HG03108 (cell line): Measurements from ENCODE around the gene MRGPRX2.
A peak's percentile ranks its signal among the peaks of the same experiment; 100 is the strongest.

Experiments used
- ATAC-seq: cut with Tn5 transposase; IDR thresholded peaks from one replicate; pipeline ENCODE4 v1.9.1; 2021; ENCODE audit warnings: moderate library complexity; ENCODE audit not compliant: unreplicated experiment

Gene MRGPRX2

DNA sequence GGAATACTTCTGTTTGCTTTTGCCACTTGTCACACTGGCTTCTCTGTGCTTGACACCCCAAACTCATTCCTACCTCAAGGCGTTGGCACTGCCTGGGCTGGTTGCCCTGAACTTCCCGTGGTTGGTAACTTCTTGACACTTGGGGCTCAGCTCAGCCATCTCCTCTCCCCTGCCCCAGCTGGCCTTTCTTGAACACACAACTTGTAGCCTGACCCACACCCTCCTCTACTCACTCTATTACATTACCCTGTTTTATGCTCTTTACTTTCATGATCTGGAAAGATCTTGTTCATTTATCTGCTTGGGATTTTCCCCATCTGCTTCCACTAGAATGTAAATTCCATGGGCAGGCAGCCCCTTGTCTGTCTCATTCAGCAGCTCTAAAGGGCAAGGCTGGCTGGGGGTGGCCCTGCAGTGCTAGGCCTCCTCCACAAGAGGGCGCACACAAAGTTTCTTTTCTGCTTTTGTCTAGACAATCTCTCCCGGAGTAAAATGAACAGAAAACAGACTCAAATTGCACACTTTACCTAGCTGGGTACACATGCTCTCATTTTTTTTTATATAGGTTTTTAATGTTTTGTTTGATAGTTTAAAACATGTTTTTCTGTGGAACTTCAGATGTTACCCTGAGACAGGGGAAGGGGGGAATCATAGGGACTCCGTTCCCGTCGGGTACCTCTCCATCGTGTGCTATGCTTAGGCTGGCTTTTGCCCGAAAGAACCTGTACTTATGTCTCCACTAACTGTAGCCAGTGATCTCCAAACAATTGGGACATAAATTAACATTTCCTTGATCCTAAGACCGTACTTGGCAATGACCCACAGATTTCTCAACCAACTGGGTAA lies 16.4 kb upstream of the MRGPRX2 start:
- no peak for ATAC-seq

DNA sequence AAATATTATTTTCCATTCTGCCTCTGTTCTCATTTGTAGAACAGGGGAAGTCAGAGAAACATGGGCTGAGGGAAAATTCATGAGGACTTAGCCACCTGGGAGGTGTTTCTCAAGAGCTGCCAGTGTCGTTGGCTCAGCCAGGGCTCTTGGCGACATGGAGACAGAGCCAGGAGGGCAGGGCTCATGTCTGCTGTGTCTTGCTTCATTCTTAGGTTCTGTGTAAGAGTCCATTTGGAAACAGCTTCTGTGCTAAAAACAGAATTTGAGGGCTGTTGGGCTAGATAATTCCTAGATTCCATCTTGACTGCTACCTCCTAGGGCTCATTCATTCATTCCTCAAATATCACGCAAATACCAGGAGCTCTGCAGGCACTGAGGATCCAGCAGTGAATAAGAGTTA lies 15.1 kb upstream of the MRGPRX2 start:
- ATAC-seq, result no peak

DNA sequence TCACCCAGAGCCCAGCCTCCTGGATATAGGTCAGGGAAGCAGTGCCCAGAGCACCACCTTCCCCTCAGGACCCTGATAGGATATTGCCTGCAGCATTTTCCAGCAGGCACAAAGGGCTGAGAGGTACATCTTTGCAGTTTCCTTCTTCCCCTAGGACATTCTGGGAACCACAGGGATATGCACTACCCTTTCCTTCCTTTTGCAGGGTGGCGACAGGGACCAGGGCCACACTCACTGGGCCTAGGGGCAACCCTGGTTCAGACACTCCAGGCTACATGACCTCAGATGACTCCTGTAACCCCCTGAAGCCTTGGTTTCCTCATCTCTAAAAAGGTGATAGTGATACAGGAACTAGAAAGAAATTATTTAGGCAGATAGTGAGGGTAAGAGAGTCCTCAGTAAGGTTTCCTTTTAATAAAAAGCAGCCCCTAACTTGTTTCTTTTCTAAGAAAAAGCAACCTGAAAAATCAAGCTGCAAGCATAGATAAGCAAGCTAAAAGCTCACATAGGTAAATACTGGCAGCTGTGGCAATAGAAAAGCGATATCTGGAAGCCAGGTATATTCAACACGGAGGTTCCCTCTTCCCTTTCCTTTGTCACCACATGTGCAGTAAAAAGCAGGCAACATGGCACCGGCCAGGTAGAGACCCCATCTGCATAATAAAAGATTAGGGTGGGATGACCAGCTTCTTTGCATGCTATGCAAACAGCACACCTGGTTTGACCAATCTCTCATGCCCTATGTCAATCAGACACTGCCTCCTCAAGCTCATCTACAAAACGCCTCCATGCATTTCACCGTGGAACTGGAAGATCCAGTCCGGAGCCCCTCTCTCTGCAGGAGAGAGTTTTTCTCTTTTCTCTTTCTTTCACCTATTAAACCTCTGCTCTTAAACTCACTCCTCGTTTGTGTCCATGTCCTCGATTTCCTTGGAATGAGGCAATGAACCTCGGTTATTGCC lies 13.2 kb upstream of the MRGPRX2 start:
- ATAC-seq, result no peak

DNA sequence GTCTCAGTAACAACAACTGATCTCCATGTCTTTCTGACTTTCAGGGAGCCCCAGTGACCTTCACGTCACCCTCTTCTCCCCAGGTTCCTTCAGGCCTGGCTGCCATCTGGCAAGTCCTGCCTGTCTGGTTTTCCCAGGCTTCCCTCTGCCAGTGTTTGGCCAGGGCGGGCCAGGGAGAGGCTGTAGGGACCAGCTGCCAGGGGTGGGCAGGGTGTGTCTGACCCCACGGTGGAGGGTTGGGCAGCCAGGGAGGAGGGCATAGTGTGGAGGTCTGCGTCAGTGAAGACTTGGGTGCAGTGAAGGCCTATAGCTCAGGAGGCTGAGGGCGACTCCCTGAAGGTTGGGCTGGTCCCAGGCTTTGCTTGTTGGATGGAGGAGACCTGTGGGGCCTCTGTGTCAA lies 11.9 kb upstream of the MRGPRX2 start:
- ATAC-seq, result no peak

DNA sequence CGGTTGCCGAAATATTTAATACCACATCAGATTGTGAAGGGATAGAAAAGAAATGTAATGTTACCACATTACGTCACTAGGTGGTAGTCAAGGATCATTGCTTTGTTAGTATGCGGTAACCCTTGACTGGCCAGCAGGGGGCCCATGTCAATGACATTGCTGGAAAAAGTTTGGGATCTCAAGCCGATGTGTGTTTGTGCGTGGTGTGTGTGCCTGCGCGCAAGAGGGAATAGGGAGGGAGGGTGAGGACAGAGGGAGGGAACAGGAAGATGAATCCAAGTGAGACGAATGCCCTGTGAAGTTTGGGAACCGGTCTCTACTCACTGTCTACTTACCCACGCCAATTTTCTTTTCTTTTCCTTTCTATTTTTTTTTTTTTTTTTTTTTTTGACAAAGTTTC lies 10.7 kb upstream of the MRGPRX2 start:
- ATAC-seq, result peak; percentile 91

DNA sequence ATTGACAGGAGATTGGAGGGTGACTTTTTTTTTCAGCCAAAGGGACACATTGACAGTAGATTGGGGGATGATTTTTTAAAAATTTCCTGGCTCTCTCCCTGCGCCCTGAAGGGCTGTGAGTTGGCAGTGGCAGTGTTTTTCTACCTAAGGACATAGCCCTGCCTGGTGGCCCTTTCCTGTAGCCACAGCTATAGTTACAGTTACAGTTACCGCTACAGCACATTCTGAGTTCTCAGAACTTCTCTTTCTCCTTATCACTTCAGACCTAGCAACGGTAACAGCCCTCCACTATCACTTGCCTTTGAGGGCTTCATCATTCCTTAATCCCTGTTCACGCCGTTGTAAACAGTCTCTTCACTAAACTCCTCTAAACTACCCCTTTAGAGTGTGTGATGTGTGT lies 684 bp downstream of the MRGPRX2 start:
- ATAC-seq, result no peak

DNA sequence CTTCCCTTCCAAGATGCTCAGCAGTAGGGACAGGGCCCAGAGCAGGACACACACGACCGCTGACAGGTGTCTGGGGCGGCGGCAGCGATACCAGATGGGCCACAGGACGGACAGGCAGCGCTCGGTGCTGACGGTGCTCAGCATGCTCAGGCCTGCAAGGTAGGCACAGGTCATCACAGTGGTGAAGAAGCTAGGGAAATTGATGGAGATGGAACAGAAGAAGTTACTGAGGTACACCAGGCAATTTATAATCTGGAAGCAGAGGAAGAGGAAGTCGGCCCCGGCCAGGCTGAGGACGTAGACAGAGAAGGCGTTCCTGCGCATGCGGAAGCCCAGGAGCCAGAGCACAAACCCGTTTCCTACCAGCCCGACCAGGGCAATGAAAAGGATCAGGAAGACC lies 4.6 kb downstream of the MRGPRX2 start:
- no peak for ATAC-seq

DNA sequence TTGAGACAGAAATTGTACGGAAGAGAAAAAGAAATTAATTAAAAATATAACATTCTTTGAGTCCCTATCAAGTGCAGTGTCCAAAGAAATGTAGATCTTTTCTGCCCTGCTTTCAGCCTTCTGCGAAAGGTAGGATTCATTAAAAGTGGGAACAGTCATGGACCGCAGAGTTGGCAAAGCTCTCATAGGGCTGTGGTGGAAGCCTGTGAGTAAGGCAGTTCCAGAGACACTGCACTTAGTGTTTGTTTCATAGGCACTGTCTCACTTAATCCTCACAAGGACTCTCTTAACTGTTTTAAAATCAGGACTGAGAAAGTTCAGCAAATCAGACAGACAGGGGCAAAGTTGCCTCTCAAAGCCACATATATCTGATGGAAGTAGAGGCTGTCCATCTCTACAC lies 5.5 kb downstream of the MRGPRX2 start:
- ATAC-seq, result no peak

DNA sequence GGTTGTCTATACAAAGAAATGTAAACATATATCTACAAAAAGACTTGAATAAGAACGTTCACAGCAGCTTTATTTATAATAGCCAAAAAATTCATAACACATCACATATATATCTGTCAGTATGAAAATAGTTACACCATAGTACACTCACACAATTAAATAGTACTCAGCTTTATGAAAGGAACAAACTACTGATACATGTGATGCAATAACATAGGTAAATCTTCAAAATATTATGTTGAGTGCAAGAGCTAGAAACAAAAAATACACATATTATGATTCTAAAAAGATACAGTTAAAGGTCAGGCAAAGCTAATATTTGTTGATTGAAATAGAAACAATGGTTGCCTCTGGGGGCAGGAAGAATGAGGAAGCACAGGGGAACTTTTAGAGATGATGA lies 6.6 kb downstream of the MRGPRX2 start:
- no peak for ATAC-seq

DNA sequence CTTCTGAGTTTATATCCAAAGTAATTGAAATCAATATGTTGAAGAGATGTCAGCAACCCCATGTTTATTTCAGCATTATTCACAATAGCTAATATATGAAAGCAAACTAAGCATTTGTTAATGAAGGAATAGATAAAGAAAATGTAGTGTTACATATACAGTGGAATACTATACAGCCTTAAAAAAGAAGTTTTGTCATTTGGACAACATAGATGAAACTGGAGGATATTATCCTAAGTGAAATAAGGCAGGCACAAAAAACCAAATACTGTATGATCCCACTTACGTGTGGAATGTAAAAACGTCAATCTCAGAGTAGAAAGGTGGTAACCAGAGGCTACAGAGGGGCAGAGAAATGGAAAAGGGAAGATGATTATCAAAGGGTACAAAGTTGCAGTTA lies 10.2 kb downstream of the MRGPRX2 start:
- no peak for ATAC-seq

DNA sequence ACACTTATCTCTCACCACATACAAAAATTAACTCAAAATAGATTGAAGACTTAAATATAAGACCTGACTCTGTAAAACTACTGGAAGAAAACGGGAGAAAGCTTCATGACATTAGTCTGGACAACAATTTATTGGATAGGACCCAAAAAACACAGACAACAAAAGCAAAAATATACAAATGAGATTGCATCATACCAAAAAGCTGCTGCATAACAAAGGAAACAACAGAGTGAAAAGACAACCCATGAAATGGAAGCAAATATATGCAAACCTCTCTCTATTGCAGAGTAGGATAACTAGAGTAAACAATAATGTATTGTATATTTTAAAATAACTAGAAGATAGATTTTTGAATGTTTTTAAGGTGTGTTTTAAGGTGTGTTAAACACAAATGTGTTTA lies 11.2 kb downstream of the MRGPRX2 start:
- no peak for ATAC-seq

DNA sequence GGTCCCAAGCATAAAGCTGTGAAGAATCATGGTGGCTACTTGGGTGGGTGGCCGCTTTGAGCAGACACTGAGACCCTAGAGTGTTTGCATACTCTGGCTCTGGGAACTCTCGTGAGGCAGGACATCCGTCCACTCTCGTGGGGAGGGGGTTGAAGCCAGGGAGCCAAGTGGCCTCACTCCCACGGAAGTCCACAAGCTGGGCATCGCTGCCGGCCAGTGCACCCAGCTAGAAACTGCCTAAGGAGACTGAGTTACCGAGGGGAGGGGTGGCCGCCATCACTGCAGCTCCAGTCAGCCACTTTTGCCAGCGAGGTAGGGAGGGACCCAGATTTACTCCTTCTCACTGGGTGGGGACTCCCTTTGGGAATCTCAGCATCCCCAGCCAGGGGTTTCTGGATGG lies 20.5 kb downstream of the MRGPRX2 start:
- ATAC-seq, result no peak

DNA sequence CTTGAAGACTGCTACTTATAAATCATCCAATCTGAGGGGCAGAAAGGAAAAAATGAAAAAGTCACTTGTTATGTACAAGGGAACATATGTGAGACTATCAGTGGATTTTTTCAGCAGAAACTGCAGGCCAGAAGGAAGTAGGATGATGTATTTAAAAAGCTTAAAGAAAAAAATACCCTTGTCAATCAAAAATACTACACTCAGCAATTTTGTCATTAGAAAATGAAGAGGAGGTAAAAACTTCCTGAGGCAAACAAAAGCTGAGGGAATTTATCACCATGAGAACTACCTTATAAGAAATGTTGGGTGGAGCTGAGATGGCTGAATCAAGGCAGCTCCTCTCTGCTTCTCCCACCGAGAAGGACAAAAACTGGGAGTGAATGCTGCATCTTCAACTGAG lies 21.1 kb downstream of the MRGPRX2 start:
- ATAC-seq, result no peak

DNA sequence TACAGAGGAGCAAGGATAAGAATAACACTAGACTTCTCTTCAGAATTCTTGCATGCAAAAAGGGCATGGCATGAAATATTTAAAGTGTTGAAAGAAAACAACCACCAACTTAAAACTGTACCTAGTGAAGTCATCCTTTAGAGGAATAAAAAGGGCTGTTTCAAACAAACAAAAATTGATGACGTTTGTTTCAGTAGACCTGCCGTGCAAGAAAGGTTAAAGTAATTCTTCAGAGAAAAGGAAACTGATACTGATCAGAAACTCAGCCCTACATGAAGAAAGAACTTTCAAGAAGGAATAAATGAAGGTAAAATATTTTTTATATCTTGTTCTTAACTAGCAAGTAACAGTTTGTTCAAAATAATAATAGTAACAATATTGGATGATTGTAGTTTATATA lies 27.5 kb downstream of the MRGPRX2 start:
- ATAC-seq, result no peak

DNA sequence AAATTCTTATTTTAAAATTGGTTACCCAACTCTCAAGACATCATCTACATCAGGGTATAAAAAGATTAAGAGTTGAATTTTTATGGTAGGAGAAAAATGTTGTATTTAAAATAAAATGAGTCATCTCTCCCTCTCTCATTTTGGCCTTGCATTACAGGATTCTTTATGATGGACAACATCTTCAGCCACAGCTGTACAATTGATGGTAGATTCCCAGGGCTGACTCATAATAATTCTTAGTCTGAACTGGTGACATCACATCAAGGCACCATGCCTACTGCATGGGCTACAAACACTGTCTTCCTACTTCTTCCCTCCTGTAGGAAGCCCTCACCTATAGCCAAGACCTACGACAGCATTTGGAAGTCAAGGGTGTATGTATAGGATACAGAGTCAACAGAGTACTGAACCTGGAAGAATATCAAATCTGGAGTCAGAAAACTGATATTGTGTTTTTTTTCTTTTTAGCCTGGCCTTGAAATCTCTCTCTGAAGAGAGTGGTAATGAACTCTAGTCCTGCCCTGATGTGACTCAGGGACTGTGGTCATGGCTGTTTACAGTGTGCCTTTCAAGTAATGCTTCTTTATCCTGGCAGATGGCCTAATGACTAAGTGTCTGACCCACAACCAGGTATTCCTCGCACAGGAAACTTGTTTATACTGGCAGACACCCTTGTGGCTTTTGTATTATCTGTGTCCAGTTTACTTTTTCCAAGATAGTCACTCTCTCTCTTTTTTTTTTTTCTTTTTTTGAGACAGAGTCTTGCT lies 32.5 kb downstream of the MRGPRX2 start:
- no peak for ATAC-seq

DNA sequence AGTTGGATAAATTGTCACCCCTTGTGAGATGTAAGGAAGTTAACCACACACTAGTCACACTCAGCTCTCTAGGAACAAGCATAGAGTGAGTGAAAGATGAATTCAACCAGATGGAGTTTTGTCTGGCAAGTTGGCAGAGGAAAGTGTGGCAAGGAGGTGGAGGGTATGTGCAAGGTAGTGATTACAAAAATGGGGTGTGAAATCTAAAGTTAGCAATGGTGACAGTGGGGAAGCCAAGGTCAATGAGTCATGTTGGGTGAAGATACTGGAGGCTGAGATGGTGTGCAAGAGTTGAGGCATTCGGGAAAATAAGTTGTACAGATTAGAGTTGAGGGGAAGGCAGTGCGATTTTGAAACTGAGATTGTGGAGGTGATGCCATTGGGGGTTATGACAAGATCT lies 33.7 kb downstream of the MRGPRX2 start:
- no peak for ATAC-seq

DNA sequence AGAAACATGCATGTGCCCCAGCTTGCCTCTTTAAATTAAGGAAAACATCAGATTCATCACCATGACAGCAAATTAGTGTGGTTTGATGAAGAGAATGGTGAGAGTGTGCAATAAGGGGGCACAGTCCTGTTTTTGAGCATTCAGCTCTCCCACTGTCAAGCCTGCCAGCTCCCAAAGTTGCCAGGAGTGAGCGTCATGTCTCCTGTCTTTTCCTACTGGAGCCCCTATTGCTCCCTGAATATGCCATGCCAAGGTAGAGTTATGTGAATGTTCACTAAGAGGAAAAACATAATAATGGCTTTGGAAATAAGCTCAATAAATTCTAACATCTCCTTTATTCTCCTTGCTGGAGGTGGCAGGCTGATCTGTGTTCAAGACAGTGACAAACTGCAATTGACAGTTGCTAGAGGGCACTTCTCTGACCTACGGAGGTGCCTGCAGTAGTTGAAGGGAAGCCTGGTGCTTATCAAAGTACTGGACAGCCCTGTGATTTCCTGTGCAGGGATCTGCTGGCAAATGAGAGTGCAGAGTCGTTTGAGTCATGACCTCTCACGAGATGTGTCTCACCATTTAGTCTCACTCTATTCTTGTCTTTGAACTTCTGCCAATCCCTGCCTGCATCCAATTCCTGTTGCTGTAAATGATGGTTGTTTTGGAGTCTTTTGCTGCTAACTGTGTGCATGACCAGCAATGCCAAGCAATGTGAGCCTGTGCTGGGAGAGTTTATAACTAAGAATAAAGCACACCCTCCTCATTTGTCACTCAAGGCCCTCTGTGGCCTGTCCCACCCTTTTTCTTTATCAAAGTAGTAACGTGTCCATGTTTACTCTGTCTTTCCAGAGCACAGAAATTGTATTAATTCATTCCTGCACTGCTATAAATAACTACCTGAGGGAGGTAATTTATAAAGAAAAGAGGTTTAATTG lies 34.8 kb downstream of the MRGPRX2 start:
- ATAC-seq, result no peak

DNA sequence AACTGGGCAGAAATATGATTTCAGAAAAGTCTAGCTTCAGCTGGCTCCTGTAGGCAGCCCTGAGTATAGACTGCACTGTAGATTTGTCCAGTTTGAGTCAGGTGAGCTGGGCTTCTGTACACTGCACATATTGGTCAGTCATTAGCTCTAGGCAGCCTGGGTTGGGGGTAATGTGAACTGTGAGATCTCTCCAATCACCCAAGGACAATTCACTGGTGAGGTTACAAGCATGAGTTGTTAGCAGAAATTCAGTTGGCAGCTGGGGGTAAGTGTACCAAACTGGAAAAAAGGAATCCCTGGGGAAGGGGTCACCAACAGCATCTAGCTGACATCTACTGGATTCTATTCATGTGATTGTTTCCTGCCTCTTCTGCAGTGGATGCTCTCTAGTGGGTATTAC lies 39.7 kb downstream of the MRGPRX2 start:
- no peak for ATAC-seq

DNA sequence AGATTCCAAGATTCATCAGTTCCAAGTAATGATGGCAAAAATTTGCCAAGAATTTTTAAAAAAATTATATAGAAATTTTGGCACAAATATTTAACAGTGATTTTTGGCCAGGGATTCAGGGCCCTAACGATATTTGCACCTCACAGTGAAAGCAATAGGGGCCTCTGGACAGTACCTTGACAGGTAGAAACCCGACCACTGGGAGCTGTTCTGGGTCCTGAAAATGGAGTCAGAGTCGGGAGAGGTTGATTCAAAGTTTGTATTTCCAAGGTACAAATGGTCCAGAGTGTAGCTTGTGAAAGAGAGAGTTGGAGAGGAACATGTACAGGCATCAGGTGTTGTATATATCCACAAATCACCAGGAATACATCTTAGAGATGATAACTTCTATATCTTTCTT lies 41.6 kb downstream of the MRGPRX2 start:
- ATAC-seq, result no peak

DNA sequence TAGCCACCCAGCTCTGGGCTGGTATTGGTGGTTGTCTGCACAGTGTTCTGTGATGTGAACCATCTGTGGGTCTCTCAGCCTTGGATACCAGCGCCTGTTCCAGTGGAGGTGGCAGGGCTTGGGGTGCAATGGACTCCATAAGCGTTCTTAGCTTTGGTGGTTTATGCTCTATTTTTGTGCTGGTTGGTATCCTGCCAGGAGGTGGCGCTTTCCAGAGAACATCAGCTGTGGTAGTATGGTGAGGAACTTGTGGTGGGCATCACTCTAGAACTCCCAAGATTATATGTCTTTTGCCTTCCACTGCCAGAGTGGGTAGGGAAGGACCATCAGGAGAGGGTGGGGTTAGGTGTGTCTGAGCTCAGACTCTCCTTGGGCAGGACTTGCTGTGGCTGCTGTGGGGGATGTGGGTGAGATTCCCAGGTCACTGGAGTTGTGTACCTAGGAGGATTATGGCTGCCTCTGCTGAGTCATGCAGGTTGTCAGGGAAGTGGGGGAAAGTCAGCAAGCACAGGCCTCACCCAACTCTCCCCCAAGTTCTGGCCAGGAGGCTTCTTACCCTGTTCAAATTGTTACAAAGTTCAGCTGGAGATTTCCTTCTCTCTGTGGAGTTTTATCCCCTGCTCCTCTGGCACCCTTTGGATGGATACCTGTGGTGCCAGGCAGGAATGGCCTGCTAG lies 47.2 kb downstream of the MRGPRX2 start:
- no peak for ATAC-seq
